ENCODE data around the gene KLHDC10. TPM values are rescaled to one million over a fixed set of nuclear protein-coding genes. Genes with fewer than 3 reads are reported as not detected.

The KLHDC10 gene
- total and polyA plus RNA-seq, 2 of the 13 experiments (the other 11 are each of a cell fraction or from before 2014, with no cell fraction given) = 11.9 to 21.6 TPM

- TF ChIP-seq IRF1 (CRISPR knock-in tag; IDR thresholded peaks at IDR 0.05; ENCODE audit: low read depth) (no peak), RARA (CRISPR knock-in tag; IDR thresholded peaks at IDR 0.05) (peak; percentile 89), ZNF839 (CRISPR knock-in tag; IDR thresholded peaks at IDR 0.05; ENCODE audit: borderline replicate concordance) (no peak), TOE1 (CRISPR knock-in tag; IDR thresholded peaks at IDR 0.05) (no peak), NR2F6 (IDR thresholded peaks at IDR 0.05) (peak; percentile 95), NR2F6 (CRISPR knock-in tag; IDR thresholded peaks at IDR 0.05) (peak; percentile 97), ZNF296 (CRISPR knock-in tag; conservative IDR thresholded peaks at IDR 0.05) (no peak), PCBP2 (optimal IDR thresholded peaks at IDR 0.05; ENCODE audit: low read depth, low read length, poor library complexity, severe bottlenecking) (no peak), KLF13 (CRISPR knock-in tag; IDR thresholded peaks at IDR 0.05) (no peak), ZNF263 (CRISPR knock-in tag; IDR thresholded peaks at IDR 0.05) (no peak), GPN1 (CRISPR knock-in tag; IDR thresholded peaks at IDR 0.05; ENCODE audit: borderline replicate concordance) (no peak), SOX13 (IDR thresholded peaks at IDR 0.05) (0 out of 2 replicates have a peak, but pooled peaks have one; percentile 29), SOX13 (CRISPR knock-in tag; conservative IDR thresholded peaks at IDR 0.05 in 1 of 2, IDR thresholded peaks at IDR 0.05 in 1 of 2) (peak in 1 of 2 experiments; percentile 74; a peak in 2 of 4 replicates), SP5 (CRISPR knock-in tag; IDR thresholded peaks at IDR 0.05; ENCODE audit: borderline replicate concordance, low read depth) (no peak), ZNF710 (CRISPR knock-in tag; IDR thresholded peaks at IDR 0.05; ENCODE audit: borderline replicate concordance) (peak; percentile 96), KLF6 (CRISPR knock-in tag; IDR thresholded peaks at IDR 0.05) (no peak), ZBTB42 (CRISPR knock-in tag; IDR thresholded peaks at IDR 0.05) (no peak), NR2F1 (CRISPR knock-in tag; IDR thresholded peaks at IDR 0.05) (peak; percentile 78 to 92), SAP130 (CRISPR knock-in tag; IDR thresholded peaks at IDR 0.05; ENCODE audit: low read depth) (peak; percentile 73), FOXK2 (IDR thresholded peaks at IDR 0.05) (no peak), ZNF20 (CRISPR knock-in tag; IDR thresholded peaks at IDR 0.05) (no peak), HOXA9 (CRISPR knock-in tag; IDR thresholded peaks at IDR 0.05; ENCODE audit: borderline replicate concordance) (no peak), CENPBD1 (CRISPR knock-in tag; IDR thresholded peaks at IDR 0.05; ENCODE audit: borderline replicate concordance, low read depth) (no peak)
- TF ChIP-seq, protein P1, sequence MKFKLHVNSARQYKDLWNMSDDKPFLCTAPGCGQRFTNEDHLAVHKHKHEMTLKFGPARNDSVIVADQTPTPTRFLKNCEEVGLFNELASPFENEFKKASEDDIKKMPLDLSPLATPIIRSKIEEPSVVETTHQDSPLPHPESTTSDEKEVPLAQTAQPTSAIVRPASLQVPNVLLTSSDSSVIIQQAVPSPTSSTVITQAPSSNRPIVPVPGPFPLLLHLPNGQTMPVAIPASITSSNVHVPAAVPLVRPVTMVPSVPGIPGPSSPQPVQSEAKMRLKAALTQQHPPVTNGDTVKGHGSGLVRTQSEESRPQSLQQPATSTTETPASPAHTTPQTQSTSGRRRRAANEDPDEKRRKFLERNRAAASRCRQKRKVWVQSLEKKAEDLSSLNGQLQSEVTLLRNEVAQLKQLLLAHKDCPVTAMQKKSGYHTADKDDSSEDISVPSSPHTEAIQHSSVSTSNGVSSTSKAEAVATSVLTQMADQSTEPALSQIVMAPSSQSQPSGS (CRISPR knock-in tag; IDR thresholded peaks at IDR 0.05) = peak; percentile 53; the same call in 1 of the 2 replicates
- TF ChIP-seq, protein P2, sequence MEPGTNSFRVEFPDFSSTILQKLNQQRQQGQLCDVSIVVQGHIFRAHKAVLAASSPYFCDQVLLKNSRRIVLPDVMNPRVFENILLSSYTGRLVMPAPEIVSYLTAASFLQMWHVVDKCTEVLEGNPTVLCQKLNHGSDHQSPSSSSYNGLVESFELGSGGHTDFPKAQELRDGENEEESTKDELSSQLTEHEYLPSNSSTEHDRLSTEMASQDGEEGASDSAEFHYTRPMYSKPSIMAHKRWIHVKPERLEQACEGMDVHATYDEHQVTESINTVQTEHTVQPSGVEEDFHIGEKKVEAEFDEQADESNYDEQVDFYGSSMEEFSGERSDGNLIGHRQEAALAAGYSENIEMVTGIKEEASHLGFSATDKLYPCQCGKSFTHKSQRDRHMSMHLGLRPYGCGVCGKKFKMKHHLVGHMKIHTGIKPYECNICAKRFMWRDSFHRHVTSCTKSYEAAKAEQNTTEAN (CRISPR knock-in tag; conservative IDR thresholded peaks at IDR 0.05) = no peak
Observed at GRCh38 chr7:130065500-130066152, 4.7 kb upstream of the KLHDC10 start (continued).
